Kidney (tissue), 14 donors: ENCODE measurements around the gene KLHDC7A. TPM values are rescaled to one million over a fixed set of nuclear protein-coding genes. Genes with fewer than 3 reads are reported as not detected.

Experiments
- DNase-seq, 5 donors: peaks; one replicate each; pipeline ENCODE4 v3.0.0-alpha.2; 2013 to 2020
- FAIRE-seq: peaks from 2 replicates; lab custom pipeline; 2012; peaks lifted over from hg19 to GRCh38; lab: Jason Lieb, UNC
- H3K27ac ChIP-seq, 2 donors: one replicate each; pipeline ENCODE4 v1.7.0; 2013; ENCODE audit warnings: low read depth in 2 of 2, low read length in 2 of 2, inconsistent platforms in 1 of 2
- H3K27me3 ChIP-seq: one replicate; pipeline ENCODE4 v1.7.1; 2013; ENCODE audit warnings: low read length, inconsistent platforms; ENCODE audit not compliant: control insufficient read depth, insufficient read depth
- H3K36me3 ChIP-seq, 3 donors: one replicate each; pipeline versions ENCODE4 v1.7.0 to v1.7.1; 2013; ENCODE audit warnings: low read length in 3 of 3, control low read depth in 1 of 3, inconsistent platforms in 1 of 3; ENCODE audit not compliant: insufficient read depth in 3 of 3, control insufficient read depth in 2 of 3
- H3K4me1 ChIP-seq, 3 donors: one replicate each; pipeline versions ENCODE4 v1.7.0 to v1.7.1; 2013; ENCODE audit warnings: low read length in 3 of 3, inconsistent platforms in 1 of 3, low read depth in 1 of 3; ENCODE audit not compliant: control insufficient read depth in 2 of 3, insufficient read depth in 2 of 3
- H3K4me3 ChIP-seq, 3 donors: one replicate each; pipeline versions ENCODE4 v1.7.0 to v1.8.1; 2013; ENCODE audit warnings: low read length in 3 of 3, control low read depth in 1 of 3, inconsistent platforms in 1 of 3
- H3K9ac ChIP-seq, 3 donors: one replicate each; pipeline versions ENCODE4 v1.7.0 to v1.7.1; 2013; ENCODE audit warnings: low read length in 3 of 3, control low read depth in 1 of 3, inconsistent platforms in 1 of 3
- H3K9me3 ChIP-seq, 3 donors: one replicate each; pipeline versions ENCODE4 v1.7.0 to v1.7.1; 2013; ENCODE audit warnings: low read length in 3 of 3, control low read depth in 1 of 3, inconsistent platforms in 1 of 3; ENCODE audit not compliant: control insufficient read depth in 2 of 3, insufficient read depth in 1 of 3
- intact Hi-C: fragments of 100-400 bp; cut with DNase I; formaldehyde crosslinking; loops from one replicate; pipeline ENCODE4 v1.11.1; 2022
- polyA plus RNA-seq: library from polyadenylated mRNA; stranded (reverse); fragments of 350-450 nt; fragmentation: Illumina TruSeq; extraction: RNeasy Lipid Tissue Mini Kit (QIAGEN cat#74804); gene quantifications from one replicate; pipeline ENCODE4 v1.2.3, GENCODE V29; 2014; ENCODE audit warnings: low read depth, low replicate concordance; ENCODE audit not compliant: insufficient read depth
- total RNA-seq: library from RNA; stranded (reverse); fragmentation: NEBNext Ultra II Directional; extraction: Animal tissue kit (Norgen Biotek cat#: 25700); gene quantifications from one replicate; pipeline ENCODE4 v1.2.1, GENCODE V29; 2021
- TF ChIP-seq, protein P1 (sequence below): IDR thresholded peaks from 3 replicates; pipeline ENCODE4 v1.5.1; 2012; ENCODE audit warnings: mild to moderate bottlenecking, moderate library complexity, borderline replicate concordance; ENCODE audit not compliant: insufficient read depth; ENCODE audit errors: extremely low read depth
- donor health status: control.
- donor health status: control.
- donor health status: control.
- donor health status: control.
- donor health status: control.
- donor health status: DM: yes; HTN: yes; CAD: no.
- donor health status: Normal renal cell carcinoma (clear cell type).

The KLHDC7A gene
- total and polyA plus RNA-seq, 2 donors from 2014 or later, result 25.8 to 28.0 TPM

DNA sequence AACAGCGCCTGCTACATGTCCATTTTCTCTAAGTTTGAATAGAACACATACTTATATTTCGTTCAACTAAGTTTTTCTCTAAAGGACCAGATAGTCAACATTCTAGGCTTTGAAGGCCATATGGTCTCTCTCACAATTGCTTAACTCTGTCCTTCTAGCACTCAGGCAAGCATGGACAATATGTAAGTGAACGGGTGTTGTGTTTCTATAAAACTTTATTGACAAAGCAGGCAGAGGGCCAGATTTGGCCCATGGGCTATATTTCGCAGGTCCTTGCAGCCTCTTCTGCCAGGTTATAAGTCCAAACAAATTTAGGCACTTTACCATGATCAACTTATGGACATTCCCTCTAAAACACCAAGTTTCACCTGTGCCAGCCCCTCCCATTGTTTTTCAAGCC lies 21.1 kb downstream of the KLHDC7A start:
- no peaks in the 10 kb centered on the region for H3K36me3 ChIP-seq
- no peaks in the 10 kb centered on the region for H3K9me3 ChIP-seq
- FAIRE-seq, result no peak
- H3K4me3 ChIP-seq, result no peak overlapping the region
- intact Hi-C loops, result no loop called here
- DNase-seq, result no peak
- no peak overlapping the region for H3K9ac ChIP-seq
- TF ChIP-seq, protein P1, sequence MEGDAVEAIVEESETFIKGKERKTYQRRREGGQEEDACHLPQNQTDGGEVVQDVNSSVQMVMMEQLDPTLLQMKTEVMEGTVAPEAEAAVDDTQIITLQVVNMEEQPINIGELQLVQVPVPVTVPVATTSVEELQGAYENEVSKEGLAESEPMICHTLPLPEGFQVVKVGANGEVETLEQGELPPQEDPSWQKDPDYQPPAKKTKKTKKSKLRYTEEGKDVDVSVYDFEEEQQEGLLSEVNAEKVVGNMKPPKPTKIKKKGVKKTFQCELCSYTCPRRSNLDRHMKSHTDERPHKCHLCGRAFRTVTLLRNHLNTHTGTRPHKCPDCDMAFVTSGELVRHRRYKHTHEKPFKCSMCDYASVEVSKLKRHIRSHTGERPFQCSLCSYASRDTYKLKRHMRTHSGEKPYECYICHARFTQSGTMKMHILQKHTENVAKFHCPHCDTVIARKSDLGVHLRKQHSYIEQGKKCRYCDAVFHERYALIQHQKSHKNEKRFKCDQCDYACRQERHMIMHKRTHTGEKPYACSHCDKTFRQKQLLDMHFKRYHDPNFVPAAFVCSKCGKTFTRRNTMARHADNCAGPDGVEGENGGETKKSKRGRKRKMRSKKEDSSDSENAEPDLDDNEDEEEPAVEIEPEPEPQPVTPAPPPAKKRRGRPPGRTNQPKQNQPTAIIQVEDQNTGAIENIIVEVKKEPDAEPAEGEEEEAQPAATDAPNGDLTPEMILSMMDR, result no peak
- no peaks in the 10 kb centered on the region for H3K4me1 ChIP-seq
- no peaks in the 10 kb centered on the region for H3K27me3 ChIP-seq
- no peak overlapping the region for H3K27ac ChIP-seq

DNA sequence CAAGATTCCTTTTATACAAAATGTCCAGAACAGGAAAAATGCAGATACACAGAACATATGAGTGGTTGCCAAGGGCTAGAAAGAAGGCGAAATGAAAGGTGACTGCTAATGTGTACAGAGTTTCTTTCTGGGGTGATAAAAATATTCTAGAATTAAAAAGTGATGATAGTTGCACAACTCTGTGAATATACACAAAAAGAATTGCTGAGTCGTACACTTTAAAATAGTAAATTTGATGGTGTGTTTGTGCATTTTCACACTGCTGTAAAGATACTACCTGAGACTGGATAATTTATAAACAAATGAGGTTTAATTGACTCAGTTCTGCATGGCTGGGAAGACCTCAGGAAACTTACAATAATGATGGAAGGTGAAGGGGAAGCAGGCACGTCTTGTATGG lies 23.9 kb downstream of the KLHDC7A start:
- no peak for DNase-seq
- Histone ChIP-seq H3K4me1 (no peaks in the 10 kb centered on the region), H3K36me3 (no peaks in the 10 kb centered on the region), H3K9me3 (peaks cover 0 to 6% (median 0%) of the 10 kb centered on the region in 3 donors), H3K27ac (no peak overlapping the region), H3K4me3 (no peak overlapping the region), H3K27me3 (no peaks in the 10 kb centered on the region), H3K9ac (no peak overlapping the region)
- intact Hi-C loops, result no loop called here
- TF ChIP-seq, protein P1, result no peak
- FAIRE-seq, result no peak

DNA sequence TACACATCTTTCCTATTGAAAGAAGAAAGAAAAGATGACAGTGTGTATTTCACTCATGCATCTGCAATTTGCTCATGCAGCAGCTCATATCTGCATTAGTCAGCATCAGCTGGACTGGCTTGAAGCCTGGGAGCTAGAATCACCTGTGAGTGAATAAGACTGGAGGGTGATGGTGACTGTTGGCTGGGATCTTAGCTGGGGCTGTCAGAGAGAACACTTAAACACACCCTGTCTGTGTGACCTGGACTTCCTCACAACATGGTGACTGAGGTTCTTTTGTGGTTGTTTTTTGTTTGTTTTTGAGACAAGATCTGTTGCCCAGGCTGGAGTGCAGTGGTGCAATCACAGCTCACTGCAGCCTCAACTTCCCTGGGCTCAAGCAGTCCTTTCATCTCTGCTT lies 24.9 kb downstream of the KLHDC7A start:
- no peak overlapping the region for H3K9ac ChIP-seq
- no peak overlapping the region for H3K4me3 ChIP-seq
- H3K27me3 ChIP-seq, result no peaks in the 10 kb centered on the region
- H3K9me3 ChIP-seq, result peaks cover 0 to 6% (median 0%) of the 10 kb centered on the region in 3 donors
- TF ChIP-seq, protein P1, result no peak
- DNase-seq, result no peak
- H3K36me3 ChIP-seq, result no peaks in the 10 kb centered on the region
- H3K4me1 ChIP-seq, result no peaks in the 10 kb centered on the region
- intact Hi-C loops, result no loop called here
- no peak for FAIRE-seq
- no peak overlapping the region for H3K27ac ChIP-seq

DNA sequence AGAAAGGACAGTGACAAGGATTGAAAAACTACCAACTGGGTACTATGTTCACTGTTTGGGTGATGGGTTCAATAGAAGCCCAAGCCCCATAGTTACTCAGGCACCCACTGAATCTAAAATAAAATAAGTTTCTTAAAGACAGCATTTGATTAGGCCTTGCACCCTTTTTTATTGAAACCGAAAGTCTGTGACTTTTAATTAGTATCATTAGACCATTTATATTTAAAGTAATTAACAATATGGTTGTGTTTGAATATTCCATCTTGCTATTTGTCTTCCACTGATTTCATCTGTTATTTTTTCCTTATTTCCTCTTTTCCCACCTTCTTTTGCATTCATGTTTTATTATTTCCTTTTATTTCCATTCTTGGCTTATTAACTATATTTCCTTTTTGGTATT lies 27.4 kb downstream of the KLHDC7A start:
- H3K36me3 ChIP-seq, result no peaks in the 10 kb centered on the region
- FAIRE-seq, result no peak
- intact Hi-C loops, result no loop called here

More for the DNA sequence above, 27.4 kb downstream of the KLHDC7A start:
- Histone ChIP-seq H3K27ac (no peak overlapping the region), H3K27me3 (no peaks in the 10 kb centered on the region), H3K9ac (no peak overlapping the region), H3K9me3 (peaks cover 0 to 6% (median 0%) of the 10 kb centered on the region in 3 donors), H3K4me1 (no peaks in the 10 kb centered on the region), H3K4me3 (no peak overlapping the region)
- TF ChIP-seq, protein P1, result no peak
- DNase-seq, result no peak
